ENCODE data around the gene TTC13.
"Not testable (repeated sequence)": the region's sequence is repeated elsewhere in the genome, so short reads cannot be mapped to it uniquely, and the experiment has no call there.

The TTC13 gene

DNA sequence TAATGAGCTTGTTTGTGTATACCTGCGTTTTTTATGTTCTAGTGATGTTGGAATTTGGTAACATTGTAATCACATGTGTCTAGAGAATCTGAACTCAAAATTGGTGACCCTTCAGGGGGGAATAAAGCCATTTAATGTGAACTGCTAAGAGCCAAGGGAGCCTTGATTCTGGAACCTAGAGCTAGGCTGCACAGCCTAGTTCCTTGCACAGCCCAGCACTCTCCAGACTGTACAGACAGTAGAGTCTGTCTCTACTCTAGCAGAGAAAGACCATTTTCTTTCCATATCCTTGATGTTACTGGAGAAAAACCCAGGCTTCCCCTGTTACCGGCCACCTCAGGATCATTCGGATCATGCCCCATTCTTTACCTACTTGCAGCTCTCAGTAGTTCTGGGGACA lies 8.8 kb upstream of the TTC13 start:
- DNase-seq (ENCODE audit: low read depth) = no peak
- no peak overlapping the region for H3K4me3 ChIP-seq (ENCODE audit: low read depth, low read length)
- TF ChIP-seq, protein P1, sequence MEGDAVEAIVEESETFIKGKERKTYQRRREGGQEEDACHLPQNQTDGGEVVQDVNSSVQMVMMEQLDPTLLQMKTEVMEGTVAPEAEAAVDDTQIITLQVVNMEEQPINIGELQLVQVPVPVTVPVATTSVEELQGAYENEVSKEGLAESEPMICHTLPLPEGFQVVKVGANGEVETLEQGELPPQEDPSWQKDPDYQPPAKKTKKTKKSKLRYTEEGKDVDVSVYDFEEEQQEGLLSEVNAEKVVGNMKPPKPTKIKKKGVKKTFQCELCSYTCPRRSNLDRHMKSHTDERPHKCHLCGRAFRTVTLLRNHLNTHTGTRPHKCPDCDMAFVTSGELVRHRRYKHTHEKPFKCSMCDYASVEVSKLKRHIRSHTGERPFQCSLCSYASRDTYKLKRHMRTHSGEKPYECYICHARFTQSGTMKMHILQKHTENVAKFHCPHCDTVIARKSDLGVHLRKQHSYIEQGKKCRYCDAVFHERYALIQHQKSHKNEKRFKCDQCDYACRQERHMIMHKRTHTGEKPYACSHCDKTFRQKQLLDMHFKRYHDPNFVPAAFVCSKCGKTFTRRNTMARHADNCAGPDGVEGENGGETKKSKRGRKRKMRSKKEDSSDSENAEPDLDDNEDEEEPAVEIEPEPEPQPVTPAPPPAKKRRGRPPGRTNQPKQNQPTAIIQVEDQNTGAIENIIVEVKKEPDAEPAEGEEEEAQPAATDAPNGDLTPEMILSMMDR (IDR thresholded peaks at IDR 0.05; ENCODE audit: control insufficient read depth, extremely low read depth, insufficient read depth) = no peak

DNA sequence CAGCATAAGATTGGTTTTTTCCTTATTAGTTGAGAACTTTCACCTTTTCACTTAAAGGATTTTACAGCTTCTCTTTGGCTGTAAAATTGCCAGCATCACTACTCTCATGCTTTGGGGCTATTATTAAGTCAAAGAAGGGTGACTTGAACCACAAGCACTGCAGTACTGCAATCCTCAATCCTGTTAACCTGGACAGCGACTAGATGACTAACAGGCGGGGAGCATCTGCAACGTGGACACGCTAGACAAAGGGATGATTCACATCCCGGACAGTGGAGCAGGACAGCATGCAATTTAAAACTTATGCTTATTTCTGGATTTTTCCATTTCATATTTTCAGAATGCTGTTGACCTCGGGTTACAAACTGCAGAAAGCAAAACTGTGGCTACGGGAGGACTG lies 8.3 kb upstream of the TTC13 start:
- TF ChIP-seq, protein P1 (IDR thresholded peaks at IDR 0.05; ENCODE audit: control insufficient read depth, extremely low read depth, insufficient read depth) = no peak
- DNase-seq (ENCODE audit: low read depth) = no peak
- H3K4me3 ChIP-seq (ENCODE audit: low read depth, low read length) = no peak overlapping the region

DNA sequence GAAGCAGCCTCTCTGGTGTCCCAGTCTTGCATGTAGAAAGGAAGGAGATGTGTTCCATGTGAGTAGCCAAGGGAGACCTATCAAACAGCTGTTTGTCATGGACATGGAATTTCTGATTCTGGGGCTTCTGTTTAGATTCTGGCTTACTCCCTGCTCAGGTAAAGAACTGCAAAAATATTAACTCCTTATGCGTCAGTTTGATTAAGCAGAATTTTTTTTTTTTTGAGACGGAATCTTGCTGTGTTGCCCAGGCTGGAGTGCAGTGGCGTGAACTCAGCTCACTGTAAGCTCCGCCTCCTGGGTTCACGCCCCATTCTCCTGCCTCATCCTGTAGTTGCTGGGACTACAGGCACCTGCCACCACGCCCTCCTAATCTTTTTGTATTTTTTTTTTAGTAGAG lies 7.0 kb upstream of the TTC13 start:
- TF ChIP-seq, protein P1 (IDR thresholded peaks at IDR 0.05; ENCODE audit: control insufficient read depth, extremely low read depth, insufficient read depth) = no peak
- H3K4me3 ChIP-seq (ENCODE audit: low read depth, low read length) = no peak overlapping the region
- DNase-seq (ENCODE audit: low read depth) = no peak

DNA sequence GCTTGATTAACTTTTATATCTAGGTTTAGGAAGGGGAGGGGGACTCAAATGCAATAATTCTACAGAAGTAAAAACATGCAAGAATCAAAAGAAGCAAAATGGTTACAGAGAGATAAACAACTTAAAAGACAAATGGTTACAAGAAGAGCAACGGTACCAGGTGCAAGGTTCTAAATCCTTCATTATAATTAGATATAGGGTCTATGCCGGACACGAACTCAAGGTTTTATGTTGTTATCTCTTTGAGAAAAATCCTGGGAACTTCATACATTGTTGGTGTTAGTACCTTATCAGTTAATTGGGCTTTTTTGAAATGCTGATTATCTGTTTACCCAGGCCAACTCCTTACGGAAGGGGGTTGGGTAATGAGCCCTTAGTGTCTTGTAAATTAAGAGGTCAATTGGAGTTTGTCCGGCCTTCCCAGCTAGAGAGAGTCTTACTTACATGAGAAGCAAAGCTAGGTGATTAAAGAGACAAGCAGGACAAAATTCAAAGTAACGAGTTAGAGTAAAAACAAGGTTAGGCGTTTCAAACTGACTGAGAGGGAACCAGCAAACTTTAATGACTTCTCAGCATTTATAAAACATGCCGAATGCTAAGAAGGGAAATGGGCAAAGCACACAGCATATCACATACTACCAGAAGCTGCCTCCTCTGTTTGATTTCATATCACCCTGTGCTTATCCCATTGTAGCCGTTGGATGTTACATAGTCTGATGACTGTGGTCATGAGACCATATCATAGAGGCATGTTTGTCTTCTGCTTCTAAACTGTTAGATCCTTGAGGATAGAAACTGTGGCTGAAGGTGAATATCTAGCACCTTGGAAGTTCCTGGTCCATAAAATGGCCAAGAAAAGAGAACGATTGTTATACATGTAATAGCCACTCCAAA lies 6.2 kb upstream of the TTC13 start:
- DNase-seq (ENCODE audit: low read depth); H3K4me3 ChIP-seq (ENCODE audit: low read depth, low read length): not testable (repeated sequence)

DNA sequence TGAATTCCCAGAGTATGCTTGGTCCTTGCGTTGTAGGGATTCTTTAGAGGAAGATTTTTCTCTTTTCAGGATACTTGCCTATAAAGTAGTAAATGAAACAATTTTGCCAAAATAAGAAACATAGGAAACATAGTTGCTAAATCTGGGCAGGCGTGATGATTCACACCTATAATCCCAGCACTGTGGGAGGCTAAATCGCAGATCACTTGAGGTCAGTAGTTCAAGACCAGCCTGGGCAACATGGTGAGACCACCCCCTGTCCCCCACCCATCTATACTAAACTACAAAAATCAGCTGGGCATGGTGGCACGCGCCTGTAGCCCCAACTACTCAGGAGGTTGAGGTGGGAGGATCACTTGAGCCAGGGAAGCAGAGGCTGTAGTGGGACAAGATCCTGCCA lies 5.2 kb upstream of the TTC13 start:
- no peak overlapping the region for H3K4me3 ChIP-seq (ENCODE audit: low read depth, low read length)
- TF ChIP-seq, protein P1 (IDR thresholded peaks at IDR 0.05; ENCODE audit: control insufficient read depth, extremely low read depth, insufficient read depth) = no peak
- DNase-seq (ENCODE audit: low read depth) = no peak

DNA sequence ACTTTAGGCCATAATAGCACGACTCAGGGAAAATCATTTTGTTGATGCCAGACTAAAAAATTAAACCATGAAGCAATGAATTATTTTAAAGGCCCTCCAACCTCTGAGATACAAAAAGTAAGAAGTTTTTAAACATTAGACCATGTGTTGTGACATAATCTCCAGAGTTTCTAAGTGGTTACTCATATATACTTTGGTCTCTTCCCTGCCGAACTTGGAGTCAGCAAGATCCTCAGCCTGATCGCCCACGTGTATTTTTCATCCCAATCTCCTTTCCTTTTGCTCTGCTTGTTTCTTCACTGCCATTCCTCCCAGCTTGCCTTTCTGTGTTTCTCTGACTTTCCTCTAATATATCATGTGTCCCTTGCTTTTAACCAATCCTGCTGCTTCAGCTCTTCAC lies 4.0 kb upstream of the TTC13 start:
- no peak for DNase-seq (ENCODE audit: low read depth)
- TF ChIP-seq, protein P1 (IDR thresholded peaks at IDR 0.05; ENCODE audit: control insufficient read depth, extremely low read depth, insufficient read depth) = no peak
- H3K4me3 ChIP-seq (ENCODE audit: low read depth, low read length) = no peak overlapping the region

DNA sequence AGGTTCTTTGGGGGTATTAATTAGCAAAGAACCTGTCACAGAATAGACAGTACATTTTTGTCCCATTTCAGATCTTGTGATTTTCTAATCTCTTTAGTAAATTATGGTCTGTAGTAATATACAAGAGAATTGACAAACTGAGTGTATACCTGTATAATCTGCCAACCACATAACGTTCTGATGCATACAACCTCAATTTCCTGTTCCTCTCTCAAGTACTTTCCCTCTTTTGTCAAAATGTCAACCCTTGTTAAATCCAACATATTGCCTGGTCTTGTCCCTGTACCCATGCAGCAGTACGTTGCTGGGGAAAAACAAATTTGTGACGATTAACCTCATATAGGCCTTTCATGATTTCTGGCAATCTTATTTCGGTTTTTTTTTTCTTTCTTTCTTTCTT lies 1.3 kb upstream of the TTC13 start:
- TF ChIP-seq, protein P1 (IDR thresholded peaks at IDR 0.05; ENCODE audit: control insufficient read depth, extremely low read depth, insufficient read depth) = no peak
- DNase-seq (ENCODE audit: low read depth) = no peak
- H3K4me3 ChIP-seq (ENCODE audit: low read depth, low read length) = peak overlapping the region; percentile 79

All from LNCaP clone FGC (cell line).